ENCODE results near the gene SORCS2. TPM values are rescaled to one million over a fixed set of nuclear protein-coding genes. Genes with fewer than 3 reads are reported as not detected.
"Not testable (repeated sequence)": the region's sequence is repeated elsewhere in the genome, so short reads cannot be mapped to it uniquely, and the experiment has no call there.

The SORCS2 gene
- total RNA-seq, 4 donors from 2014 or later, result 2.0 to 7.4 (median 3.6) TPM

DNA sequence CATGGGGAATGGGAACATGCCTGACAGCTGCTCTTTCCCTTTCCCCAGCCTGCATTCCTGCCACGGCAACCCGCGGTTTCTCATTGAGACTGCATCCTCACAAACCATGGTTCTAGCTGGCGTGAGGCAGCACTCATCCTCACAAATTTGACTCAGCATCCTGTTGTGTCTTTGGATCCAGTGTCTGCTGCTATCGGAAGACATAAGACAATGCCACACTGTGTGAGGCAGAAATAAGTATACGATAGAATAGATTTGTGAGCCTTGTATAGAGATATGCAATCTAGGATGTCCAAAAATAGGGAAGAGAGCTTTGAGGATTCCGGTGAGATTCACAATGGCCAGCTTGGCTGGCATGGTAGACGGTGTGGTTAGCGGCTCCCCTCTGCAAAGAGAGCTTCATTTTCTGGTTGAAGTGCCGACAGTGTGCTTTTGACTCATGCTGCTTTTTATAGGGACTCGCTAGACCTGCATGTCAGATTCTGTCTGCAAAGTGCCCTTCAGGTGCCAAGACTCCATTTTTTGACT, 403.7 kb downstream of the SORCS2 start:
- Histone ChIP-seq H3K9me3 (no peaks in the 10 kb centered on the region), H3K36me3 (no peaks in the 10 kb centered on the region), H3K27me3 (peaks cover 7% of the 10 kb centered on the region), H3K4me3 (no peak overlapping the region), H3K27ac (no peak overlapping the region), H3K4me1 (no peaks in the 10 kb centered on the region)
- no peak for ATAC-seq
- TF ChIP-seq POLR2A (IDR thresholded peaks at IDR 0.05), result no peak
- TF ChIP-seq POLR2AphosphoS5 (IDR thresholded peaks at IDR 0.05), result no peak
- no peak for TF ChIP-seq EP300 (IDR thresholded peaks at IDR 0.05)
- TF ChIP-seq, protein P1, sequence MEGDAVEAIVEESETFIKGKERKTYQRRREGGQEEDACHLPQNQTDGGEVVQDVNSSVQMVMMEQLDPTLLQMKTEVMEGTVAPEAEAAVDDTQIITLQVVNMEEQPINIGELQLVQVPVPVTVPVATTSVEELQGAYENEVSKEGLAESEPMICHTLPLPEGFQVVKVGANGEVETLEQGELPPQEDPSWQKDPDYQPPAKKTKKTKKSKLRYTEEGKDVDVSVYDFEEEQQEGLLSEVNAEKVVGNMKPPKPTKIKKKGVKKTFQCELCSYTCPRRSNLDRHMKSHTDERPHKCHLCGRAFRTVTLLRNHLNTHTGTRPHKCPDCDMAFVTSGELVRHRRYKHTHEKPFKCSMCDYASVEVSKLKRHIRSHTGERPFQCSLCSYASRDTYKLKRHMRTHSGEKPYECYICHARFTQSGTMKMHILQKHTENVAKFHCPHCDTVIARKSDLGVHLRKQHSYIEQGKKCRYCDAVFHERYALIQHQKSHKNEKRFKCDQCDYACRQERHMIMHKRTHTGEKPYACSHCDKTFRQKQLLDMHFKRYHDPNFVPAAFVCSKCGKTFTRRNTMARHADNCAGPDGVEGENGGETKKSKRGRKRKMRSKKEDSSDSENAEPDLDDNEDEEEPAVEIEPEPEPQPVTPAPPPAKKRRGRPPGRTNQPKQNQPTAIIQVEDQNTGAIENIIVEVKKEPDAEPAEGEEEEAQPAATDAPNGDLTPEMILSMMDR (IDR thresholded peaks at IDR 0.05), result no peak
- WGBS, 2 donors (ENCODE audit: low coverage in 1 of 2), result 73 to 81% methylated on average over 7 to 10 of the region's 11 CpGs

- WGBS, 2 donors (ENCODE audit: low coverage in 1 of 2), result 79 to 83% methylated on average over 7 to 9 of the region's 9 CpGs
- no peak for ATAC-seq
- Histone ChIP-seq H3K27me3 (peaks cover 7% of the 10 kb centered on the region), H3K4me1 (no peaks in the 10 kb centered on the region), H3K9me3 (no peaks in the 10 kb centered on the region), H3K4me3 (no peak overlapping the region), H3K36me3 (no peaks in the 10 kb centered on the region), H3K27ac (no peak overlapping the region)
- TF ChIP-seq POLR2AphosphoS5 (IDR thresholded peaks at IDR 0.05), result no peak
- TF ChIP-seq EP300 (IDR thresholded peaks at IDR 0.05), result no peak
- TF ChIP-seq, protein P1 (IDR thresholded peaks at IDR 0.05), result no peak
- no peak for TF ChIP-seq POLR2A (IDR thresholded peaks at IDR 0.05)
Observed at GRCh38 chr4:7596918-7597606, 404.7 kb downstream of the SORCS2 start.

DNA sequence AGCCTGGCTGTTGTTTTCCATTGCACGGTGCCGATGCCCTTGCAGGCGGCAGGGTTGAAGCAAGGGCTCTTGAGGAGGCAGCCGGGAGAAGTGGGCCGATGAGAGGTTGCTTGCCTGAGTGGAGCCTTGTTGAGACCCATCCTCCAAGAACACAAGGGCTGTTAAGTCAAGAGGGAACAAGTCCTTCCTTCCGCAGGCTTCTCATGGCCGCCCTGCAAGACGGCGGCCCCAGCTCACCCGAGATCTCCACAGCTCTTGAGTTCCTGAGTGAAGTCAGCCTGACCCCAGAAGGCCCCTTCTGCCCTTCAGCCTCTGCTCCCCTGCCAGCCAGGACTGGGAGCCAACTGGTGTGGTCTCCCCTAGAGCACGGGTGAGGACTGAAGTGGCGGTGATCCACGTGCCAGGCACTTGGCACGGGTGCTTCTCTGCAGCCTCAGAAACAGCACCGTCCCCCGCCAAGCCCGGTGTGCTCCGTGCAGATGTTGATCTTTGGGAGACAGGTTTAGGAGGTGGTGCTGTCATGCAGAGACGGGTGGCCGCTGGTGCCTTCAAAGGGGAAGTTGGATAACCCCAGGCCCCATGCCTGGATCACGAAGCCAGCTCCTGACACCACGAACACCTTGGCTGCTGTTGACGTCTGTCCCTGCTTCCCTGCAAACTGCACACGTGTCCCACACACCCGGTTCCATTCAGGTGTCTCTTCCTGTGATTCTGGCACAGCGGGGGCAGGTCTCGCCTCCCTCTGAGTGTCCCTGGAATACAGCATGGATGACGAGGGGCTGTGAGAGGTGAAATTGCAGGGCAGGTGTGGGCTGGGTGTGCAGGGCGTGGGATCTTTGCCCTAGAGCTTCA, 406.8 kb downstream of the SORCS2 start:
- Histone ChIP-seq H3K9me3 (no peaks in the 10 kb centered on the region), H3K36me3 (no peaks in the 10 kb centered on the region), H3K4me1 (no peaks in the 10 kb centered on the region), H3K4me3 (no peak overlapping the region), H3K27ac (no peak overlapping the region), H3K27me3 (peaks cover 7% of the 10 kb centered on the region)
- TF ChIP-seq, protein P1 (IDR thresholded peaks at IDR 0.05), result no peak
- TF ChIP-seq POLR2AphosphoS5 (IDR thresholded peaks at IDR 0.05), result no peak
- TF ChIP-seq POLR2A (IDR thresholded peaks at IDR 0.05), result no peak
- no peak for TF ChIP-seq EP300 (IDR thresholded peaks at IDR 0.05)
- no peak for ATAC-seq
- 73 to 93% methylated on average over 3 to 5 of the region's 29 CpGs for WGBS, 2 donors (ENCODE audit: low coverage in 1 of 2)

DNA sequence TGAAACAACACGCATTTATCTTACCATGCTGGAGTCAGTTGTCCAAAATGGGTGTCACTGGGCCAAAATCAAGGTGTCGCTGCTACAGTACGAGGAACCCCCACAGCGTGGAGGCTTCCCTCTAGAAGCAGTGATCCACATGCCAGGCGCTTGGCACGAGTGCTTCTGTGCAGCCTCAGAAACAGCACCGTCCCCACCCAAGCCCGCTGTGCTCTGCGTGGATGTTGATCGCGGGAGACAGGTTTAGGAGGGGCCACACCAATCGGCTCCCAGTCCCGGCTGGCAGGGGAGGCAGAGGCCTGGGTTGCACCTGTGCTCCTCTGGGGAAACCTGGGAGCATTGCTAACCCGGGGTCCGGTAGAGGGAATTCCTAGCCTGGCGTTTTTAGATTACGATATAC, 407.9 kb downstream of the SORCS2 start:
- H3K9me3 ChIP-seq, result peaks cover 0 to 8% (median 0%) of the 10 kb centered on the region in 3 donors
- ATAC-seq, result no peak
- H3K27ac ChIP-seq, result no peak overlapping the region
- no peaks in the 10 kb centered on the region for H3K36me3 ChIP-seq
- peaks cover 3% of the 10 kb centered on the region for H3K27me3 ChIP-seq
- TF ChIP-seq POLR2AphosphoS5 (IDR thresholded peaks at IDR 0.05) (no peak), EP300 (IDR thresholded peaks at IDR 0.05) (no peak), POLR2A (IDR thresholded peaks at IDR 0.05) (no peak)
- TF ChIP-seq, protein P1 (IDR thresholded peaks at IDR 0.05), result no peak
- WGBS, 2 donors (ENCODE audit: low coverage in 1 of 2), result 88 to 100% methylated on average over 2 to 10 of the region's 17 CpGs
- no peak overlapping the region for H3K4me3 ChIP-seq
- no peaks in the 10 kb centered on the region for H3K4me1 ChIP-seq

DNA sequence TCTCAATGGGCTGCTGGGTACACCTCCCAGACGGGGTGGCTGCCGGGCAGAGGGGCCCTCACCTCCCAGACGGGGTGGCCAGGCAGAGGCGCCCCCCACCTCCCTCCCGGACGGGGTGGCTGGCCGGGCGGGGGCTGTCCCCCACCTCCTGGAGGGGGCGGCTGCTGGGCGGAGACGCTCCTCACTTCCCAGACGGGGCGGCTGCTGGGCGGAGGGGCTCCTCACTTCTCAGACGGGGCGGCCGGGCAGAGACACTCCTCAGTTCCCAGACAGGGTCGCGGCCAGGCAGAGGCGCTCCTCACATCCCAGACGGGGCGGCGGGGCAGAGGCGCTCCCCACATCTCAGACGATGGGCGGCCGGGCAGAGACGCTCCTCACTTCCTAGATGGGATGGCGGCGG, 409.8 kb downstream of the SORCS2 start:
- not testable (repeated sequence) for H3K4me1 ChIP-seq, H3K9me3 ChIP-seq, H3K27ac ChIP-seq, H3K36me3 ChIP-seq, ATAC-seq, H3K27me3 ChIP-seq, H3K4me3 ChIP-seq
- WGBS, 2 donors (ENCODE audit: low coverage in 1 of 2), result no CpG with 5 or more reads among the region's 30 CpGs
